G401.6 (cell line): ENCODE data around the gene GCGR.

Experiments
- FAIRE-seq: peaks from 2 replicates; lab custom pipeline; 2012; peaks lifted over from hg19 to GRCh38; lab: Jason Lieb, UNC

GCGR gene

DNA sequence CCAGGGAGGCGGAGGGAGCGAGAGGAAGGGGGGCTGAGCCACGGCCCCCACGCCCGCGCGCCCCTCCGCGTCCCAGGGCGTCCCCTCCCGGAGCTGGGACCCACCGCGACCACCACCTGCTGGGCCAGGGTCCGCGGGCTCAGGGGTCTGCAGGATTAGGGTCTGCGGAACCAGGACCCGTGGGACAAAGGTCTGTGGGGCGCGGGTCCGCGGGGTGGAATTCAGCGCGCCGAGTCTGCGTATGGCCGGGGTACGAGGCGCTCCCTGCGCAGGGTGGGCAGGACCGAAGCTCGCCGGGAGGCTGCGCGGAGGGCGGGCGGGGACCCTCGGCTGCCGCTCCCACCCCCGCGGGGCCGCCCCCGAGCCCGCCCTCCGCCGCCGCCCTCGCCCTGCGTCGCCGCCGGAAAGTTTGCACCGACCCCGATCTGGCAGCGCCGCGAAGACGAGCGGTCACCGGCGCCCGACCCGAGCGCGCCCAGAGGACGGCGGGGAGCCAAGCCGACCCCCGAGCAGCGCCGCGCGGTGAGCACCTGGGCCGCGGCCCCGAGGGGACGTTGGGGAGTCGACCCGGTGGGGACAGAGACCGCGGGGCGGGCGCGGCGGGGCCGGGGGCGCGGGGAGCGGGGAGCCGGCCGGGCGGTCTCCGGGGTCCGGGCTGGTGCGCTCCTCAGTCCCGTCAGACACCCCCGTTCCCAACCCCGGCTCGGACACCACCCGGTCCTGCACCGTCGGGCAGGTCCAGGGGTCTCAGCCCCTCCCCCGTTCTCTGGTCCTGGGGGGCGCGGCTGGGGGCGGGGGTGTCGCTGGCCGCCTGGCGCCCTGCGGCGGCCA is at the start of gene GCGR:
TSS of gene GCGR (plus strand) at position 423 of the 831 bp plus-strand sequence. CDS start 4,869 bp downstream, outside the sequence.
- no peak for FAIRE-seq

DNA sequence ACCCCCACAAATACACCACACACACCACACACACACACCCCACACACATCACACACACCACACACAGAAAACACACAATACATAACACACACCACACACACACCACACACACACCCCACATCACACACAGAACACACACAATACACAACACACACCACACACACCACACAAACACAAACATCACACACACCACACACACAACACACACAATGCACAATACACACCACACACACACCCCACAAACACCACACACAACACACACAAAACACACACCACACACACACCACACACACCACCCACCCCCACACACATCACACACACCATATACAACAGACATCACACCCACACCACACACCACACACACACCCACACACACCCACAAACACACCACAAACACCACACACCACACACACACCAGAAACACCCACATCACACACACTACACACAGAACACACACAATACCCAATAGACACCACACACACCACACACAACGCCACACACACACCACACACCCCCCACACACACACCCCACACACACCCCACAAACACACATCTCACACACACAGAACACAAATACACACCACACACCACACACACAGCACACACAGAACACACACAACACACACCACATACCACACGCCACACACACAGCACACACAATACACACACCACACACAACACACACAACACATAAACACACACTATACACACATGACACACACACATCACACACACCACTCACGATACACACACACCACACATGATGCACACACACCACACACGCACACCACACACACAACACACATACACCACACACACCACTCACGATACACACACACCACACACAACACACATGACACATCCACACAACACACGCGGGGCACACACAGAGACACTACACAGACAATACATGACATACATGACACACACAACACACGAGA is 11.0 kb upstream of the GCGR start:
- no peak for FAIRE-seq

DNA sequence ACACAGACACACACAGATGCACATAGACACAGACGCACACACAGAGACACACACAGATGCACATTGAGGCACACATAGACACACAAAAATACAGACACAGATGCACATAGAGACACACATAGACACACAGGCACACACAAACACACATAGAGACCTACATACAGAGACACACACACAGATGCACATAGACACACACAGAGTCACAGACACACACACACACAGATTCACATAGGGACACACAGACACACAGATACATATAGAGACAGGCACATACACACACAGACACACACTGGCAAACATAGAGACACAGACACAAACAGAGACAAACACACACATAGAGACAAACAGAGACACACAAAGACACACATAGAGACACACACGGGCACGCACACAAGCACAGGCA is 9.9 kb upstream of the GCGR start:
- FAIRE-seq: no peak

DNA sequence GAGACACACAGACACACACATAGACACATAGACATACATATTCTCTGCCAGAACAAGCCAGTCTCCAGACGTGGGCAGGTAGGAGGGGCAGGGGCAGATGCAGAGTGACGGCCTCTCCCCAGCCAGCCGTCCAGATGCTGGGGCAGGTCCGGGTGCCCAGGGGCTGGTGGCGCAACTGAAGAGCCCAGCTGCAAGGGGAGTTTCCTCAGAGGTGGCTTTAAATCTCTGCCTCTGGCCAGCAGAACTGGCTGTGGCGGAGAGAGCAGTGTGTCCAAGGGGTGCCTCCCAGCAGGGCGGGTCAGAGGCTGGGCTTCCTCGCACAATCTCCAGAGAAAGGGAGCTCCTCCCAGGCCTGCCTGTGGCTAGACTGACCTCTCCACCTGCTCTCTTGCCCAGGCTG is 9.4 kb upstream of the GCGR start:
- no peak for FAIRE-seq

DNA sequence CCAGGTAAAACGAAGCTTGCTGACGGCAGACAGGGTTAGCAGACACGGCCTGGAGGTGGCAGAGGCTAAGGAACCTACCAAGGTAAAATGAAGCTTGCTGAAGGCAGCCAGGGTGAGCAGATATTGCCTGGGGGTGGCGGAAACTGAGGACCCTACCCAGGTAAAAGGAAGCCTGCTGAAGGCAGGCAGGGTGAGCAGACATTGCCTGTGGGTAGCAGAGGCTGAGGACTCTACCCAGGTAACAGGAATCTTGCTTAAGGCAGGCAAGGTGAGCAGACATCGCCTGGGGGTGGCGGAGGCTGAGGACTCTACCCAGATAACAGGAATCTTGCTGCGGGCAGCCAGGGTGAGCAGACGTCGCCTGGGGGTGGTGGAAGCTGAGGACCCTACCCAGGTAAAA is 2.6 kb upstream of the GCGR start:
- FAIRE-seq: no peak

DNA sequence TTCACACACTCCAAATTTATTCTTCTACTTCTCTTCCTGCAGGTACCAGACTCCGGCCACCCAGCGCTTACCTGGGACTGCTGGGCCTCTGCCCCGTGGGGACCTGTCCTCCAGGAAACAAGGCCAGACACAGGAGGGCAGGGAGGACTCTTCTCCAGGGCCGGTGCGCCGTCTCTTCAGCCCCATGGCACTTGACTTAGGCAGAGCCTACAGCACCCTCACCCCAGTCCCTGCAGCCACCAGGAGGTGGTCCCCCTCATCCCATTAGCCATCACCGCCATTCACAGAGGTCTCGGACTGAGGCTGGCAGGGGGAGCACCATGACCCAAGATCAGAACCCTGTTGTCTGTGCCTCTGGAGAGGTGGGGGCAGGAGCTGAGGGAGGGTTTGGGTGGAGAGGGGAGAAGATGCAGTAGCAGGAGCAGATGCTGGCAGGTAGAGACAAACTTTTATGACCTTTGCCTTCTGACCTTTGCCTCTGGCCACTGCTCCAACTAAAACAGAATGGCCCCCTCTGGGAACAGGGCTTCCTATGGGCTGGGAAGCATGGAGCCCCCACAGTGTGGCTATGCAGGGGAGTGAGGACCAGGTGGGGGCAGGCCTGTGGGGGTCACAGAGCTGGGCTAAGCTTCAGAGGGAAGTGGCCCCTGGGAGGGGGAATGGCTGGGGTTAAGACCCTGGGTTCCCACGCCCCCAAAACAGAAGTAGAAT is 1.7 kb upstream of the GCGR start:
- FAIRE-seq: no peak

DNA sequence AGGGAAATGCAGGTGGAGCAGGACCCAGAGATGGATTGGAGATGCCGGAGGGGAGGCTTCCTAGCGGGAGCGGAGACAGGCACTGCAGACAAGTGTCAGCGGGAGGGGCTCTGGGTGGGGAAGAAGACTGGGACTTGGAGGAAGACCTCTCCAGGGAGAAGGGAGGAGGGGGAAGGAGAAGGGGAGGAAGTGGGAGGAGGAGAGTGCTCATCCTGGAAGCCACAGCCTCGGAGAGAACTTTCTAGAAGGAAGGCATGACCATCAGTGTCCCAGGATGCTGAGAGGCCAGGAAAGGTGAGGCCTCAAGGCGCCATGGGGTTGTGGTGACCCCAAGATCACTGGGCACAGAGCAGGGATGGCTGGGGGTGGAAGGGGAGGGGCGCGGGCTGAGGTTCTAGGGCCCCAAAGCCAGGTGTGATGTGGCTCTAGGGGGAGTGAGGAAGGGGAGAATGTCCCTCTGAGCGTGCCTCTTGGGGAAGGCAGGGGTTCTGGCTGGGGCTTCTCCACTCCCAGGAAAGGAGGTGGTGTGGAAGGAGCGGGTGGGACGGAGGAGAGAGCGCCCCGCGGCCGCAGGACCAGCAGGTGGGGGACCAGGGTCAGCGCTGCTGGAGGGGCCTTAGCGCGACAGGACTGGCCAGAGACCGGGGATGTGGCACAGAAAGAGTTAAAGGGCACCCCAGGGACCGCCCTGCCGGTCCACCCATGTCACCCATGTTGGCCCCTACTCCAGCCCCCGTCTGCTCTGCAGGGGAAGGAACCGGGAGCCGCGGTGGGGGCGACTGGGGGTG is 900 bp upstream of the GCGR start:
- FAIRE-seq: no peak

DNA sequence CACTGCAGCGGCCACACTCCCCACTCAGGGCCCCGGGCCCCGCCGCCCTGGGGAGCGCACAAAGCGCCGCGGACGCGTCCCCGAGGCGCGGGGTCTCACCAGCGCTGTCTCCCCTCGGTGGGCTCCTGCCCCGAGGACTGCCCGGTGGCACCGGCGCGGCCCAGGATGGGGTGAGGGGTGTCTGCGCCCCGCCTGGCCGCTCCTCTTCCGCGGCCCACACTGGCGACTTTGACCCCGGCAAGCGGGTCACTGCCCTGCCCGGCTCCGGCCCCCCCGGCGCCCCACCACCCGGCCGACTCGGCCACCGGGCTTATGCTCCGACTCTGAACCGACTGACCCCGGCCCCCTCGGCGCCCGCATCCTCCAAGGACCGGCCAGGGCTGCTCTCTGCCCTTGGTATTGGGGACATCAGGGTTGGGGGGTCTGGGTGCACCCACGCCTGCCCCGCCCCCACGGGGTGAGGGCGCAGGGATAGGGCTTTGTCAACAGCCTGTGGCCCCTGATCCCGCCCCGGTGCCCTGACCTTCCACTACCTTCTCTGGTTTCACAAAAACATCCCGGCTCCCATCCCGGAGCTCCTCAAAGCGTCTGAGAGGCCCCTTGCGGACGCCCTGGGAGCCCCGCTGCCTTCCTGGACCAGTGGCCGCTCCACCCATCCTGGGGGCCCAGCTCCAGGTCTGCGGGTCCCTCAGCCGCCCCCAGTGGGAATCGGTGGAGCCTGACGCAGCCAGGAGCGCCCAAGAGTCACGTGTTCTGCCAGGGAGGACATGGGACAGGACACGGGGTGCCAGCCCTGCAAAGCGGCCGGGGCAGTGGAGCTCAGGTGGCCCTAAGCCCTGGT is 829 bp downstream of the GCGR start:
- no peak for FAIRE-seq

DNA sequence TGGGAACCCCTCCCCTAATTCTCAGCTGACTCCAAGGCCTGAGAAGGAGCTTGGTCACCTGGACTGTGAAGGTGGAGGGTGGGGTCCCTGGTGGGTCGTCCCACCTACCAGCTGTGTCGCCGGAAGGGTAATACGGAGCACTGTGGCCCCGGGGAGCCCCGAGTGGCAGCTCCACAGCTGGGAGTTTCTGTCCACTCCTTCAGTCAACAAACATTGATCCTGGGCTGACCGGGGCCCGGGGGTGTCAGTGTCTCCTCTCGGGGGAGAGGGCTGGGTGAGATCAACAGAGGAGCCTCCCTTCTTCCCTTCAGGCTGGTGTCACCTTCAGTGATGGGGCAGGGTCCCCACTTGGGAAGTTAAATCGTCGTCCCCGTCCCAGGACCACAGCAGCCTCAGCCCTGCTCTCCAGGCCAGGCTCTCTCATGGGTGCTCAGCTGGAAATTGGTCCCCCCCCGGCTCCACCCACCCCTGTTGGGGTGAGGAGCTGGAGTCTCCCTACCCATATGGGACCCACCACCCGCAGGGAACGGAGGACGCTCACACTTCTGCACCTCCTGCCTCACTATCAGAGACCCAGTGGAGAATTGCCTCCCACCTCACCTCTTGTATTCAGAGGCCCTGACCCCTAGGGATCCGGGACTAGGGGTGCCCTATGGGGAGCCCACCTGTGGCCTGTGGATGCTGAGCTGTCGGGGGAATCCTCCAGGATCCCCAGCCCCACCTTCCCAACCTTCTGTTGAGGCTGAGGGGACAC is 1.9 kb downstream of the GCGR start:
- FAIRE-seq: no peak

DNA sequence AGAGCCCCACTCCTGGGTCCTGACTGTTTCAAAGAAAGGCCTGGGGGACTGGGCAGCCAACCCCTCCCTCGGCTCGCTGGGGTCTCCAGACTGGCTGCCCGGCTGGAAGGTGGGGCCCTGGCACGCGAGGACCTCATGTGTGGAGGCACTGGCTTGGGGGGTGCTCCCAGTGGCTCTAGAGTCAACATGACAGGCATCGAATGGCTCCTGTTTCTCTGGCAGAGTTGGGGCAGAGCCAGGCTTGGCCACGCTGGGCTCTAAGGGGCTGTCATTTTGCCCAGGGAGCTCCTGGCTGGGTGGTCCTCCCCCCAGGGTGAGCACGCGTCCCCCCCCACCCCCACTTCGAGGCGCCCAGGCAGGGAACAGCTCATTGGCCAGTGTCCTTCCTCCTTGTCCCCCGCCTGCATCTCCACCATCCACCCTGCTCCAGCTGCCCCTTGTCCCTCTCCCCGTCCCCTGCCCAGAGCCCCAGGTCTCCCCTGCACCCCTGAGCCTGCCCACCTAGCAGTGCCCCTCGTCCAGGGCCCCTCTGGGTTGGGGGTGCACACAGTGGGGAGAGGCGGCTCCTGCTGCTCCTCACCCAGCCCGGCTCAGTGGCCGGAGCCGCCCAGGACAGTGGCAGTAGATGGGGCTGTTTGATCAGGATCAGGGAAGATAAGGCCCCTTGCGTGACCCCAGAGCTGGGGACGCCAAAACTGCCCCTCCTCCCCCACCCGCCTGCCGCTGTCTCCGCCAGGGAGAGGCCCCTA is 2.7 kb downstream of the GCGR start:
- FAIRE-seq: no peak

DNA sequence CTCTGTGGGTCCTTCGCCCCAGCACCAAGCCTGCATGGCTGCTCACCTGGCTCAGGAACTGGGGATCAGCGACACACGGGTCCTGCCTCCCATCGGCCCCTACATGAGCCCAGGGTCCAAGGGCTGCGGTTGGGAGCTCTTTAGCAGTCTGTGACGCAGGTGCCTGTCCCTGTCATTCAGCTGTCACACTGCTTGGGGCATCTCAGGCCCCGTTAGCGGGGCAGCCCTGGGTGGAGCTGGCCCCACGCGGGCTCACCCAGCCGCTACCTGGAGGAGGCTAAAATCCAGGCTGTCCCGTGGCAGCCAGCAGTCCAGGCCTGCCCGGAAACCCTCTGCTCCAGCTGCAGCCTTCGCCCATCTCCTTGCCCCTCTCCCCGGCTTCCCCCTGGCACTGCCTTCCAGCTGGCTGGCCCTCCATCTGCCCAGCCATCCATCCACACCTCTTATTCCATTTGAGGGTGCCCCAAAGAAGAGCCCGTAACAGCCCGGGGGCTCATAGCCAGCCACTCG is 3.3 kb downstream of the GCGR start:
- FAIRE-seq: no peak

DNA sequence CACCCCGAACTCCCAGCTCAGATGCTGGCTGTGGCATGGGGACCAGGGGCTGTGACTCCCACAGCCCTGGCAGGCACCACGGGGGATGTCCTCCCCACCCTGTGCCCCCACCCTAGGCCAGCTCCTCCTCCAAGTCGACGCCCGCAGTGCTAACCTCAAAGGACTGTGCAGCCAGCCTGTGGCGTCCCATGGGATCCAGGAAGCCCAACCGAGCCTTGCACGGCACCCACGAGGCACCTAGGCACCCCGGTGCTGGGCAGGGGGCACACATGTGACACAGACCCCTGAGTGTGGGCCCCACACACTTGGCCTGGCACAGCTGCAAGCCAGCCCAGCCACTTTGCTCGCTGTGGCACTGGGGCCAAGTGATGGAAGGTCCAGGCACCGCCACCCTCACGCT is 3.9 kb downstream of the GCGR start:
- no peak for FAIRE-seq

DNA sequence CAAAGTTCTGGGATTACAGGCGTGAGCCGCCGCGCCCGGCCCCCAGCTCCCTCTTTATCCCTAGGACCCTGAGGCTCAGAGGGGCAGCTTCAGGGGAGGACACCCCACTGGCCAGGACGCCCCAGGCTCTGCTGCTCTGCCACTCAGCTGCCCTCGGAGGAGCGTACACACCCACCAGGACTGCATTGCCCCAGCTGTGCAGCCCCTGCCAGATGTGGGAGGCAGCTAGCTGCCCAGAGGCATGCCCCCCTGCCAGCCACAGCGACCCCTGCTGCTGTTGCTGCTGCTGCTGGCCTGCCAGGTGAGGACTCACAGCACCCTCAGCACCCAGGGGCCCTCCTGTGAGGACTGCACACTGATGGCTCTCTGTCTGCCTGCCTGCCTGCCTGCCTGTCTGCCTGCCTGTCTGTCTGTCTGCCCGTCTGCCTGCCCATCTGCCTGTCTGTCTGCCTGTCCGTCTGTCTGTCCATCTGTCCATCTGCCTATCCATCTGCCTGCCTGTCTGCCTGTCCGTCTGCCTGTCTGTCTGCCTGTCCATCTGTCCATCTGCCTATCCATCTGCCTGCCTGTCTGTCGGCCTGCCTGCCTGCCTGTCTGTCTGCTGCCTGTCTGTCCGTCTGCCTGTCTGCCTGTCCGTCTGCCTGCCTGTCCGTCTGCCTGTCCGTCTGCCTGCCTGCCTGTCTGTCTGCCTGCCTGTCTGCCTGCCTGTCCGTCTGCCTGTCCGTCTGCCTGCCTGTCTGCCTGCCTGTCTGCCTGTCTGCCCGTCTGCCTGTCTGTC is 5.0 kb downstream of the GCGR start:
- FAIRE-seq: no peak

DNA sequence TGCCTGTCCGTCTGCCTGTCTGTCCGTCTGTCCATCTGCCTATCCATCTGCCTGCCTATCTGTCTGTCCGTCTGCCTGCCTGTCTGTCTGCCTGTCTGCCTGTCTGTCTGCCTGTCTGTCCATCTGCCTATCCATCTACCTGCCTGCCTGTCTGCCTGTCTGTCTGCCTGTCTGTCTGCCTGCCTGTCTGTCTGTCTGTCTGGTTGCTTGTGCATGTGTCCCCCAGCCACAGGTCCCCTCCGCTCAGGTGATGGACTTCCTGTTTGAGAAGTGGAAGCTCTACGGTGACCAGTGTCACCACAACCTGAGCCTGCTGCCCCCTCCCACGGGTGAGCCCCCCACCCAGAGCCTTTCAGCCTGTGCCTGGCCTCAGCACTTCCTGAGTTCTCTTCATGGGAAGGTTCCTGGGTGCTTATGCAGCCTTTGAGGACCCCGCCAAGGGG is 5.6 kb downstream of the GCGR start:
- FAIRE-seq: no peak

DNA sequence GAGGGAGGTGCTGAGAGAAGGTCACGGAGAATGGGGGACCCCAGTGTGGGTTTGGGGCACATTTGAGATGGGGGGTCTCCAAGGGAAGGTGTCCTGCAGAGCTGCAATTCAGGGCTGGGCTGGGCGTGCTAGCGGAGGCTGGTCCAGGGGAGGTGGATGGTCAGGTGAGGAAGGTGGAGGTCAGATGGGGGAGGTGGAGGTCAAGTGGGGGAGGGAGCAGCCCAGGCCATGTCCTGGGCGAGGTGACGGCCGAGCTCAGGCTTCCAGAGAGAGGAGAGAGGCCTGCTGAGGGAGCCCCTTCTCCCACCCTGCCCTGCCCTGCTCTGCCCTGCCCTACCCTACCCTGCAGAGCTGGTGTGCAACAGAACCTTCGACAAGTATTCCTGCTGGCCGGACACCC is 6.5 kb downstream of the GCGR start:
- FAIRE-seq: no peak

DNA sequence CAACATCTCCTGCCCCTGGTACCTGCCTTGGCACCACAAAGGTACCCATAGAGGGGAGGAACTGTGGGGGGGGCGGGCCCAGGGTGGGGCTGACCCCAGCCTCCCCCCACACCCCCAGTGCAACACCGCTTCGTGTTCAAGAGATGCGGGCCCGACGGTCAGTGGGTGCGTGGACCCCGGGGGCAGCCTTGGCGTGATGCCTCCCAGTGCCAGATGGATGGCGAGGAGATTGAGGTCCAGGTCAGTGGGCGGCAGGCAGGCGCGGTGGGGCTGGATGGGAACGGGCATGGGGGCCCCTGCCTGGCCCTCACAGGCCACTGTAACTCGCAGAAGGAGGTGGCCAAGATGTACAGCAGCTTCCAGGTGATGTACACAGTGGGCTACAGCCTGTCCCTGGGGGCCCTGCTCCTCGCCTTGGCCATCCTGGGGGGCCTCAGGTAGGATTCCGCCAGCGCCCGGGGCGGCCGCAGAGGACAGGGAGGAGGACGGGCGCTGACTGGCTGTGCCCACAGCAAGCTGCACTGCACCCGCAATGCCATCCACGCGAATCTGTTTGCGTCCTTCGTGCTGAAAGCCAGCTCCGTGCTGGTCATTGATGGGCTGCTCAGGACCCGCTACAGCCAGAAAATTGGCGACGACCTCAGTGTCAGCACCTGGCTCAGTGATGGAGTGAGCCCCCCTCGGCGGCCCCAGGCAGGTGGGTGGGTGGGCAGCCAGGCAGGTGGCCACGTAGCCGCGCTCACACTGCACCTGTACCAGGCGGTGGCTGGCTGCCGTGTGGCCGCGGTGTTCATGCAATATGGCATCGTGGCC is 7.1 kb downstream of the GCGR start:
- no peak for FAIRE-seq
